GM12878 (cell line): ENCODE data around the gene PAF1. TPM values are rescaled to one million over a fixed set of nuclear protein-coding genes. Genes with fewer than 3 reads are reported as not detected.

Source experiments
- ATAC-seq: fragments of 200-7000 bp; cut with Tn5 transposase; 3 replicates; pipeline ENCODE4 v1.9.1; 2020; ENCODE audit warnings: mild to moderate bottlenecking, moderate library complexity
- BruUV-seq: library from RNA; stranded (reverse); fragments of 400-500 nt; replicated peaks from 2 replicates; lab custom pipeline; 2021; lab: Mats Ljungman, UMichigan
- CTCF ChIA-PET: fragments of 300-600 bp; sonication (Branson Sonifier 250); formaldehyde crosslinking; extraction: SDS; loops from one replicate; lab custom pipeline; 2021; ENCODE audit warnings: inconsistent platforms; lab: Yijun Ruan, JAX
- POLR2A ChIA-PET: fragments of 350-600 bp; formaldehyde crosslinking; extraction: SDS; loops from one replicate; lab custom pipeline; 2021; ENCODE audit warnings: inconsistent platforms; lab: Charles Lee
- RAD21 ChIA-PET: fragments of 300-600 bp; sonication (Branson Sonifier 250); formaldehyde crosslinking; loops from one replicate; lab custom pipeline; 2023; ENCODE audit warnings: antibody characterized with exemption; ENCODE audit not compliant: unreplicated experiment; lab: Charles Lee
- SMC1A ChIA-PET: fragments of 300-600 bp; sonication (Branson Sonifier 250); formaldehyde crosslinking; loops from one replicate; lab custom pipeline; 2023; ENCODE audit not compliant: unreplicated experiment, uncharacterized antibody; lab: Charles Lee
- DNase-seq: peaks from one replicate; pipeline ENCODE4 v3.0.0-alpha.2; 2011; ENCODE audit warnings: low read depth, low spot score
- FAIRE-seq: peaks from 3 replicates; lab custom pipeline; 2011; peaks lifted over from hg19 to GRCh38; lab: Jason Lieb, UNC
- H2AFZ ChIP-seq: 2 replicates; pipeline ENCODE4 v1.6.0; 2011; ENCODE audit warnings: low read depth, low read length, control low read depth; ENCODE audit not compliant: control insufficient read depth
- H3K27ac ChIP-seq: 2 replicates; pipeline ENCODE4 v1.5.1; 2011; ENCODE audit warnings: control low read depth; ENCODE audit not compliant: control insufficient read depth, insufficient read depth
- H3K27me3 ChIP-seq, 2 experiments: replicated peaks in 1 of 2; 2 replicates each; pipeline versions ENCODE4 v1.6.0 to v1.6.1; 2011; ENCODE audit warnings: low read length in 1 of 2; ENCODE audit not compliant: control insufficient read depth in 2 of 2, insufficient read depth in 2 of 2
- H3K36me3 ChIP-seq, 2 experiments: 2 replicates each; pipeline ENCODE4 v1.5.1; 2011; ENCODE audit warnings: low read length in 1 of 2; ENCODE audit not compliant: control insufficient read depth in 2 of 2, insufficient read depth in 2 of 2
- H3K4me1 ChIP-seq: 2 replicates; pipeline ENCODE4 v1.6.1; 2011; ENCODE audit warnings: mild to moderate bottlenecking, low read length, moderate library complexity, mixed read lengths; ENCODE audit not compliant: control insufficient read depth, insufficient read depth
- H3K4me2 ChIP-seq: 2 replicates; pipeline ENCODE4 v1.6.0; 2011; ENCODE audit warnings: control low read depth; ENCODE audit not compliant: control insufficient read depth, insufficient read depth
- H3K4me3 ChIP-seq: fragments of 200-600 bp; sonication (generic); 2 replicates; pipeline ENCODE4 v1.5.1; 2016
- H3K79me2 ChIP-seq: 2 replicates; pipeline ENCODE4 v1.6.0; 2011; ENCODE audit warnings: low read length; ENCODE audit not compliant: control insufficient read depth, insufficient read depth
- H3K9ac ChIP-seq: 2 replicates; pipeline ENCODE4 v1.8.0; 2011; ENCODE audit warnings: low read length, control low read depth, mixed read lengths; ENCODE audit not compliant: control insufficient read depth, insufficient read depth
- H3K9me3 ChIP-seq: replicated peaks from 3 replicates; pipeline ENCODE4 v1.5.1; 2011; ENCODE audit warnings: mild to moderate bottlenecking, low read length; ENCODE audit not compliant: control insufficient read depth, insufficient read depth
- H4K20me1 ChIP-seq: 2 replicates; pipeline ENCODE4 v1.6.0; 2011; ENCODE audit not compliant: control insufficient read depth, insufficient read depth
- ATF2 ChIP-seq: IDR thresholded peaks from 2 replicates; pipeline ENCODE4 v1.6.1; 2012; ENCODE audit warnings: low read length, inconsistent platforms
- BCL11A ChIP-seq: IDR thresholded peaks from 2 replicates; pipeline ENCODE4 v1.6.1; 2011; ENCODE audit warnings: low read depth, low read length
- FOXK2 ChIP-seq: fragments of 450-650 bp; IDR thresholded peaks from 2 replicates; pipeline ENCODE4 v1.6.1; 2017; ENCODE audit warnings: mild to moderate bottlenecking, moderate library complexity
- GABPA ChIP-seq: IDR thresholded peaks from 2 replicates; pipeline ENCODE4 v1.6.1; 2014; ENCODE audit warnings: antibody characterized with exemption, low read depth, mild to moderate bottlenecking, inconsistent platforms
- PBX3 ChIP-seq: IDR thresholded peaks from 2 replicates; pipeline ENCODE4 v1.6.1; 2011; ENCODE audit warnings: mild to moderate bottlenecking, low read depth, low read length, moderate library complexity; ENCODE audit not compliant: insufficient replicate concordance
- POLR2A ChIP-seq: IDR thresholded peaks from 2 replicates; pipeline ENCODE4 v1.6.1; 2011; ENCODE audit warnings: low read depth, mild to moderate bottlenecking, low read length
- RAD51 ChIP-seq: fragments of 450-650 bp; IDR thresholded peaks from 2 replicates; pipeline ENCODE4 v1.6.1; 2016; ENCODE audit warnings: moderate library complexity, mild to moderate bottlenecking, inconsistent platforms
- RELB ChIP-seq: fragments of 450-650 bp; IDR thresholded peaks from 2 replicates; pipeline ENCODE4 v1.6.1; 2017; ENCODE audit warnings: low read depth, mild to moderate bottlenecking, moderate library complexity
- ZNF687 ChIP-seq: fragments of 450-650 bp; IDR thresholded peaks from 2 replicates; pipeline ENCODE4 v1.6.1; 2017; ENCODE audit warnings: mild to moderate bottlenecking, moderate library complexity
- ZSCAN29 ChIP-seq: fragments of 450-650 bp; IDR thresholded peaks from 2 replicates; pipeline ENCODE4 v1.6.1; 2017; ENCODE audit warnings: mild to moderate bottlenecking, moderate library complexity
- WGBS: methylation state at CpG from one replicate; pipeline ENCODE4 v1.1.6; 2016; ENCODE audit warnings: low lambda C conversion rate; ENCODE audit not compliant: insufficient replicate concordance, insufficient coverage; ENCODE audit errors: missing lambda C conversion rate; 5-methylcytosine and 5-hydroxymethylcytosine counted together
- in situ Hi-C: fragments of 300-500 bp; cut with MboI; formaldehyde crosslinking; loops from 9 replicates; pipeline ENCODE4 v1.14.3; 2018; ENCODE audit warnings: mixed read lengths
- intact Hi-C: fragments of 100-400 bp; cut with micrococcal nuclease; formaldehyde crosslinking; loops from one replicate; pipeline ENCODE4 v1.14.2; 2022; ENCODE audit not compliant: unreplicated experiment
- polyA plus RNA-seq, 11 experiments: library from polyadenylated mRNA; depleted of rRNA in 4 of 11; unstranded in 6 of 11; stranded (reverse) in 5 of 11; fragments of >200 nt; fragmentation: Nextera tagmentation in 4 of 11; fragmentation: Illumina TruSeq in 1 of 11; extraction: Ambion mirVana in 4 of 11; extraction: Trizol in 1 of 11; gene quantifications; 1 replicate in 1 of 11; 2 replicates in 10 of 11; pipeline versions ENCODE4 v1.2.1 to v1.2.3, GENCODE V29; 2011 to 2016; ENCODE audit warnings: inconsistent platforms in 2 of 11, missing spikeins in 2 of 11, low read depth in 1 of 11
- total RNA-seq, 4 experiments: library from RNA; depleted of rRNA in 3 of 4; stranded (reverse); fragments of >200 nt in 3 of 4; fragmentation: Illumina TruSeq in 1 of 4; extraction: Trizol in 1 of 4; gene quantifications; 2 replicates each; pipeline versions ENCODE4 v1.2.1 to v1.2.3, GENCODE V29; 2013 to 2021

The PAF1 gene
- total and polyA plus RNA-seq, 10 of the 15 experiments (the other 5 are each of a cell fraction or from before 2014, with no cell fraction given) = 1.7 to 45.8 (median 39.6) TPM

GRCh38 chr19:39427707-39428106, 36.8 kb upstream of the PAF1 start:
- ATAC-seq (no peak), FAIRE-seq (no peak), DNase-seq (no peak)
- H3K9ac ChIP-seq = no peak overlapping the region
- BruUV-seq = no TSS peak
- H3K79me2 ChIP-seq = peaks cover 3% of the 10 kb centered on the region
- no peak overlapping the region for H2AFZ ChIP-seq
- peaks cover 18% of the 10 kb centered on the region for H3K4me1 ChIP-seq
- in situ Hi-C loops = no loop called here
- intact Hi-C loops = no loop called here
- no peaks in the 10 kb centered on the region for H3K9me3 ChIP-seq
- H3K36me3 ChIP-seq = peaks cover 7 to 15% of the 10 kb centered on the region in 2 experiments; a peak in 3 of 4 replicates
- no peaks in the 10 kb centered on the region for H3K27me3 ChIP-seq
- SMC1A ChIA-PET = interaction anchor here (1.2 to 1.6 kb wide), 2 partner anchors 9 to 12 kb away, joined by 3 to 5 read pairs; no protein-coding TSS in a partner anchor
- POLR2A ChIA-PET = interaction anchor here (0.5 to 2.9 kb wide), 4 partner anchors 8 to 368 kb away, joined by 3 to 13 read pairs (median 5); partner anchors contain the start of gene RPS16
- H3K27ac ChIP-seq = no peak overlapping the region
- no peak overlapping the region for H3K4me2 ChIP-seq
- WGBS = 93% methylated on average over 11 of the region's 11 CpGs
- no peak overlapping the region for H3K4me3 ChIP-seq
- CTCF ChIA-PET = interaction anchor here (0.8 to 2.2 kb wide), 4 partner anchors 8 to 244 kb away, joined by 3 to 9 read pairs (median 4); partner anchors contain the start of genes PLEKHG2 and RPS16
- RAD21 ChIA-PET = interaction anchor here (1.4 kb wide), 1 partner anchor 8 kb away, joined by 3 read pairs; the partner anchor contains the start of gene RPS16
- H4K20me1 ChIP-seq = no peaks in the 10 kb centered on the region; the same call in 1 of the 2 replicates
- TF ChIP-seq ATF2 (no peak), GABPA (no peak), RAD51 (no peak), ZNF687 (no peak), RELB (no peak), BCL11A (no peak), PBX3 (no peak), ZSCAN29 (no peak), POLR2A (no peak), FOXK2 (no peak)
